Measurements from ENCODE around the gene FGD4. TPM values are rescaled to one million over a fixed set of nuclear protein-coding genes. Genes with fewer than 3 reads are reported as not detected.

The FGD4 gene
- total RNA-seq, 1 donor from 2014 or later: 17.4 TPM

DNA sequence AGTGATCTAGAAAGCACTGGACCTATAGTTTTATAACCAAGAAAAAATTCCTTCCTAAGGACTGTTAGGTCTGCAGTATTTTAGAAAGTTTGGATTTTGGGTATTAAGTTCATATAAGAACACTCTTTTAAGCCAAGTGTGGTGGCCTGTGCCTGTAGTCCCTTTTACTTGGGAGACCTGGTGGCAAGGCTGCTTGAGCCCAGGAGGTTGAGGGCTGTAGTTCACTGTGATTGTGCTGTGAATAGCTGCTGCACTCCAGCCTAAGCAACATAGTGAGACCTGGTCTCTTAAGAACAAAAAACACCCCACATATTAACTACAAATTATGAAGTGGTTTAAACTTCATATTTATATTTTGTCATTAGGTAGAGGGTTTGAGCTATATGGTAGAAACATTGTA, 289.4 kb downstream of the FGD4 start:
- ATAC-seq: no peak

DNA sequence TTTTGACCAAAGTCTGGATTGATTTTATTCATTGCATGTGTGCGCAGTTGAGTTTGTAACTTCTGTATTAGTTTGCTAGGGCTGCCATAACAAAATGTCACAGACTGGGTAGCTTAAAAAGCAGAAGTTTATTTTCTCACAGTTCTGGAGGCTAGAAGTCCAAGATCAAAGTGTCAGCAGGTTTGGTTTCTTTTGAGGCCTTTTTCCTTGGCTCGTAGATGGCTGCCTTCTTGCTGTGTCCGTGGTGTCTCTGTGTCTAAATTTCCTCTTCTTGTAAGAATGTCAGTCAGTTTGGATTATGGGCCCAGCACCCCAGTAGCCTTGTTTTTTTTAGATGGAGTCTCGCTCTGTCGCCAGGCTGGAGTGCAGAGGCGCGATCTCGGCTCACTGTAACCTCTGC, 291.6 kb downstream of the FGD4 start:
- ATAC-seq: no peak

DNA sequence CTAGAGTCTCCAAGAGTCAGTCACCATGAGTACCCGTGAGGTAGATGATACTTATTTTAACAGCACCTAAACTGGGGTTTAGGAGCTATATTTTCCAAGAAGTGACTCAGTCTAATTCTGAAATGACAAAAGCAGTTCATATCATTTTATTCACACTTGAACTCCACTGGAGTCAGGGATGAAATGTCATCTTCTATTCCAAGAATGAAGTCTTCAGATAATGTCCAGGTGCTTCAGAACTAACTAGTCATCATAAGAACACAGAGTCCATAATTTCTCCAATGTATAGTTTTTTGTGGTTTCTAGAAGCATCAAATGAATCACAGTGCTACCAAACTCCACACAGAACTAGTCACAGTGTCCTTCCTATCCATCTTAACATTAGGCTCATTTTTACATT, 293.0 kb downstream of the FGD4 start:
- ATAC-seq: no peak

GRCh38 chr12:32693036-32693435, 293.7 kb downstream of the FGD4 start:
- no peak for ATAC-seq
